ENCODE results near the gene VSTM2L.

The VSTM2L gene

DNA sequence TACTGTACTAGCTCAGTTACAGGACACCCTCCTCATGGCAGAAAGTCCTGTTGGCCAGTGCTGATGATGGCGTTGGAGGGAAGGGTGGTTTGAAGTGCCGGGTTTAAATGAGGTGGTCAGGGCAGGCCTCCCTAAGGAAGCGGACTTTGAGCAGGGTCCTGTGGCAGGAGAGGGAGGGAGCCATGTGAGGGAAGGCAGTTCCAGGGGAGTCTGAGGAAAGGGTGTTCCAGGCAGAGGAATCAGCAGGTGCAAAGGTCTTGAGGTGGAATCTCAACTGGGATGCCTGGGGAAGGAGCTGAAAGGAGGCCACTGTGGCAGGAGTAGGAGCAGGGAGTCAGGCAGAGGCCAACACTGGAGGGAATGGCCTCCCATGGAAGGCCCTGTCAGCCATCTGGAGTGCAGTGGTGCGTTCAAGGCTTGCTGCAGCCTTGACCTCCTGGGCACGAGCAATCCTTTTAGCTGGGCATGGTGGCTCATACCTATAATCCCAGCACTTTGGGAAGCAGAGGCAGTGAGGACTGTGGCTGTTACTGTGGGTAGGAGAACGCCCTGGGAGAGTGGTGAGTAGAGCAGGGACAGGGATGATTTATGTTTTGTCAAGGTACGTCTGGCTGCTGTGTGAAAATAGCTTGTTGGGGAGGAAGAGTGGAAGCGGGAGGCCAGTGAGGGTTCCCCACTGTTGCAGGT, 26.2 kb downstream of the VSTM2L start:
- no peak for DNase-seq
- 75% methylated on average over 8 of the region's 8 CpGs for WGBS (ENCODE audit: insufficient coverage)
- Histone ChIP-seq H3K4me1 (ENCODE audit: control extremely low read depth in 1 of 4, control insufficient read depth in 4 of 4, insufficient read depth in 4 of 4, low read length in 3 of 4) (no peaks in the 10 kb centered on the region), H3K9me3 (ENCODE audit: control extremely low read depth in 1 of 5, control insufficient read depth in 4 of 5, insufficient read depth in 2 of 5, low read depth in 1 of 5, low read length in 4 of 5) (no peaks in the 10 kb centered on the region), H3K27ac (ENCODE audit: insufficient read depth in 1 of 2, low read depth in 1 of 2, low read length in 2 of 2, poor library complexity in 1 of 2, severe bottlenecking in 2 of 2) (no peak overlapping the region), H3K27me3 (replicated peaks in 2 of 5; ENCODE audit: control insufficient read depth in 4 of 5, insufficient read depth in 5 of 5, low read length in 4 of 5) (peaks cover 0 to 30% (median 0%) of the 10 kb centered on the region in 5 experiments), H3K4me3 (ENCODE audit: control insufficient read depth in 1 of 7, extremely low read depth in 1 of 7, insufficient read depth in 4 of 7, low read depth in 2 of 7, low read length in 6 of 7) (no peak overlapping the region), H3K36me3 (ENCODE audit: control insufficient read depth in 4 of 4, insufficient read depth in 4 of 4, low read length in 3 of 4) (no peaks in the 10 kb centered on the region)
- CTCF ChIA-PET, result no interaction called here
- POLR2A ChIA-PET, result no interaction called here

DNA sequence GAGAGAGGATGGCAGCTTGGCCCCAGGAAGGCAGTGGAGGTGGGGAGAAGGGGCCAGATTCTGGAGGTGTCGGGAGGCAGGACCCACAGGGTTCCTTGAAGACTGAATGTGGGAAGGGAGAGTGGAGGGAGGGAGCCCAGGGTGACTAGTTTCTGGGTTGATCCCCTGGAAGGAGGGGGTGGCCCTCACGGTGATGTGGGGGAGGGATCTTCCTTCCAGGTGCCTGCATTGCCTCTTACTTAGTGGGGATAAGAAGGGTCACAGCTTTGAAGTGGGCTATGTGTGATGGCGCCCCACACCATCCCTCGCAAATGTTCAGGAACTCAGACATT, 26.7 kb downstream of the VSTM2L start:
- Histone ChIP-seq H3K4me1 (ENCODE audit: control extremely low read depth in 1 of 4, control insufficient read depth in 4 of 4, insufficient read depth in 4 of 4, low read length in 3 of 4) (no peaks in the 10 kb centered on the region), H3K36me3 (ENCODE audit: control insufficient read depth in 4 of 4, insufficient read depth in 4 of 4, low read length in 3 of 4) (no peaks in the 10 kb centered on the region), H3K4me3 (ENCODE audit: control insufficient read depth in 1 of 7, extremely low read depth in 1 of 7, insufficient read depth in 4 of 7, low read depth in 2 of 7, low read length in 6 of 7) (no peak overlapping the region), H3K27ac (ENCODE audit: insufficient read depth in 1 of 2, low read depth in 1 of 2, low read length in 2 of 2, poor library complexity in 1 of 2, severe bottlenecking in 2 of 2) (no peak overlapping the region), H3K27me3 (replicated peaks in 2 of 5; ENCODE audit: control insufficient read depth in 4 of 5, insufficient read depth in 5 of 5, low read length in 4 of 5) (peaks cover 0 to 30% (median 0%) of the 10 kb centered on the region in 5 experiments), H3K9me3 (ENCODE audit: control extremely low read depth in 1 of 5, control insufficient read depth in 4 of 5, insufficient read depth in 2 of 5, low read depth in 1 of 5, low read length in 4 of 5) (no peaks in the 10 kb centered on the region)
- ChIA-PET CTCF (no interaction called here), POLR2A (no interaction called here)
- no CpG with 5 or more reads among the region's 4 CpGs for WGBS (ENCODE audit: insufficient coverage)
- DNase-seq, result no peak

DNA sequence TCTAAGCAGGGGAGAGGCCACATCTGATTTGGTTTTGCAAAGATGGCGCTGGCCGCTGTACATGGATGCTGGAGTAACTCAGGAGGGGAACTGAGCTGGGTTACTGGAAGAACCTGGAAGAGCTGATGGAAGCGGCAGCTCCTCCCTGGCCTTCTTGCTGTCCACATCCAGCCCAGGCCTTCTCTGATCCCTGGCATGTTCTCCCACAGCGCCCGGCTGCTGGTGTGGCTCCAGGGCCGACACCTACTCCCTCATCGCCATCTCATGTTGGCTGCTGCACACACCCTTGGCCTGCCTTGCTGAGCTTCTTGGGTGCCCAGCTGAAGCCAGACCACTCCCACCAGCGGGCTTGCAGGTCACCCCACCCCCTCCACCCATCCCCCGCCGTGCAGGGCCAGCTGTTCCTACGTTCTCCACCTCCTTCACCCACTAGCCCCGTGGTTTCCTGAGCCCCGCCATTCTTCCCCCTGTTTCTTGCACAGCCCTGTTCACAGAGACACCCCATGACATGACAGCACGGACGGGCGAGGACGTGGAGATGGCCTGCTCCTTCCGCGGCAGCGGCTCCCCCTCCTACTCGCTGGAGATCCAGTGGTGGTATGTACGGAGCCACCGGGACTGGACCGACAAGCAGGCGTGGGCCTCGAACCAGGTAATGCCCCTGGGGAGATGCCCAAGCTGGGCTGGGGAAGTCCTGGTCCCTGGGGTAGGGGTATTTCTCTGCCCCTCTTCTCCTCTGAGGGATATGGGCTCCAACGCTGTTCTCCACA, 28.4 kb downstream of the VSTM2L start:
- no peak for DNase-seq
- POLR2A ChIA-PET, result no interaction called here
- Histone ChIP-seq H3K27ac (ENCODE audit: insufficient read depth in 1 of 2, low read depth in 1 of 2, low read length in 2 of 2, poor library complexity in 1 of 2, severe bottlenecking in 2 of 2) (no peak overlapping the region), H3K4me3 (ENCODE audit: control insufficient read depth in 1 of 7, extremely low read depth in 1 of 7, insufficient read depth in 4 of 7, low read depth in 2 of 7, low read length in 6 of 7) (no peak overlapping the region), H3K36me3 (ENCODE audit: control insufficient read depth in 4 of 4, insufficient read depth in 4 of 4, low read length in 3 of 4) (no peaks in the 10 kb centered on the region), H3K27me3 (replicated peaks in 2 of 5; ENCODE audit: control insufficient read depth in 4 of 5, insufficient read depth in 5 of 5, low read length in 4 of 5) (peaks cover 0 to 30% (median 0%) of the 10 kb centered on the region in 5 experiments), H3K4me1 (ENCODE audit: control extremely low read depth in 1 of 4, control insufficient read depth in 4 of 4, insufficient read depth in 4 of 4, low read length in 3 of 4) (no peaks in the 10 kb centered on the region), H3K9me3 (ENCODE audit: control extremely low read depth in 1 of 5, control insufficient read depth in 4 of 5, insufficient read depth in 2 of 5, low read depth in 1 of 5, low read length in 4 of 5) (no peaks in the 10 kb centered on the region)
- CTCF ChIA-PET, result interaction anchor here (1.3 kb wide), 1 partner anchor 7 kb away, joined by 5 read pairs; no protein-coding TSS in a partner anchor
- WGBS (ENCODE audit: insufficient coverage), result 77% methylated on average over 25 of the region's 27 CpGs

DNA sequence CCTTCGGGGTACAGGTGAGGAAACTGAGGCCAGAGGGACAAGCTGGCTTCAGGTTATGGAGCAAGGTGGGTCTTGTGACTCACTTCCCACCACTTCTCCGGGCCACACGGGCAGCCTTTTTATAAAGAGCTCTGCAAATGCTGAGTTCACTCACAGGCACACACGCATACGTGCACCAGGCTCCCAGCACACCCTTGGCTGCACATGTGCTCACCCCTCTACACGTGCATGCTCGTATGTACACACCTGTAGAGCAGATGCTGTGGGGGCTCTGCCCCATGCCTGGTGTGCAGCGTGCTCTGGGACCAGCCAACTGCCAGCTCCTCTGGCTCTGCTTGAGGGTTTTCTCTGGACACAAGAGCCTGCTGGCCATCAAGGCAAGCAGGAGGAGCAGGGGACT, 29.1 kb downstream of the VSTM2L start:
- peaks cover 0 to 30% (median 0%) of the 10 kb centered on the region in 5 experiments for H3K27me3 ChIP-seq (replicated peaks in 2 of 5; ENCODE audit: control insufficient read depth in 4 of 5, insufficient read depth in 5 of 5, low read length in 4 of 5)
- POLR2A ChIA-PET, result no interaction called here
- no peak overlapping the region for H3K27ac ChIP-seq (ENCODE audit: insufficient read depth in 1 of 2, low read depth in 1 of 2, low read length in 2 of 2, poor library complexity in 1 of 2, severe bottlenecking in 2 of 2)
- DNase-seq, result no peak
- no peaks in the 10 kb centered on the region for H3K4me1 ChIP-seq (ENCODE audit: control extremely low read depth in 1 of 4, control insufficient read depth in 4 of 4, insufficient read depth in 4 of 4, low read length in 3 of 4)
- no peaks in the 10 kb centered on the region for H3K9me3 ChIP-seq (ENCODE audit: control extremely low read depth in 1 of 5, control insufficient read depth in 4 of 5, insufficient read depth in 2 of 5, low read depth in 1 of 5, low read length in 4 of 5)
- CTCF ChIA-PET, result interaction anchor here (1.3 kb wide), 1 partner anchor 8 kb away, joined by 5 read pairs; no protein-coding TSS in a partner anchor
- H3K4me3 ChIP-seq (ENCODE audit: control insufficient read depth in 1 of 7, extremely low read depth in 1 of 7, insufficient read depth in 4 of 7, low read depth in 2 of 7, low read length in 6 of 7), result no peak overlapping the region
- WGBS (ENCODE audit: insufficient coverage), result 92% methylated on average over 8 of the region's 8 CpGs
- H3K36me3 ChIP-seq (ENCODE audit: control insufficient read depth in 4 of 4, insufficient read depth in 4 of 4, low read length in 3 of 4), result no peaks in the 10 kb centered on the region

DNA sequence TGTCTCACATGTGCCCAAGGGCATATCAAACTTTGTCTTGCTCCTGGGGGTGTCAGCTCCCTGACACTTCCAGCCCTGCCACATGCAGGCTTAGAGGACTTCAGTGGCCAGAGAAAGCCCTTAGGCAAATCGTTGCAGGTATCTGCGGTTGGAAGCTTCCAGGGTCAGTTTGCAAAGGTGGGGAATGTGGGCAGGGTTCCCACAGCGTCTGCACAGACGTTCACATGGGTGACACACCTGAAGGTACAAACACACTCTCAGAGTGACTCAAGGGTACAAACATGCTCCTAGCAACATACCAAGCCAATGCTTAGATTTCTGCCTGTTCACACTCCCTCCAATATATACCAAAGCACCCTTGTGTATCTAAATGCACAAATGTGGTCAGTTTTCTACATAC, 30.0 kb downstream of the VSTM2L start:
- Histone ChIP-seq H3K27me3 (replicated peaks in 2 of 5; ENCODE audit: control insufficient read depth in 4 of 5, insufficient read depth in 5 of 5, low read length in 4 of 5) (peaks cover 0 to 30% (median 0%) of the 10 kb centered on the region in 5 experiments), H3K9me3 (ENCODE audit: control extremely low read depth in 1 of 5, control insufficient read depth in 4 of 5, insufficient read depth in 2 of 5, low read depth in 1 of 5, low read length in 4 of 5) (no peaks in the 10 kb centered on the region), H3K4me1 (ENCODE audit: control extremely low read depth in 1 of 4, control insufficient read depth in 4 of 4, insufficient read depth in 4 of 4, low read length in 3 of 4) (no peaks in the 10 kb centered on the region), H3K4me3 (ENCODE audit: control insufficient read depth in 1 of 7, extremely low read depth in 1 of 7, insufficient read depth in 4 of 7, low read depth in 2 of 7, low read length in 6 of 7) (no peak overlapping the region), H3K36me3 (ENCODE audit: control insufficient read depth in 4 of 4, insufficient read depth in 4 of 4, low read length in 3 of 4) (no peaks in the 10 kb centered on the region), H3K27ac (ENCODE audit: insufficient read depth in 1 of 2, low read depth in 1 of 2, low read length in 2 of 2, poor library complexity in 1 of 2, severe bottlenecking in 2 of 2) (no peak overlapping the region)
- WGBS (ENCODE audit: insufficient coverage), result 69% methylated on average over 3 of the region's 4 CpGs
- no peak for DNase-seq
- ChIA-PET POLR2A (no interaction called here), CTCF (interaction anchor here (1.3 kb wide), 1 partner anchor 9 kb away, joined by 5 read pairs; no protein-coding TSS in a partner anchor)

DNA sequence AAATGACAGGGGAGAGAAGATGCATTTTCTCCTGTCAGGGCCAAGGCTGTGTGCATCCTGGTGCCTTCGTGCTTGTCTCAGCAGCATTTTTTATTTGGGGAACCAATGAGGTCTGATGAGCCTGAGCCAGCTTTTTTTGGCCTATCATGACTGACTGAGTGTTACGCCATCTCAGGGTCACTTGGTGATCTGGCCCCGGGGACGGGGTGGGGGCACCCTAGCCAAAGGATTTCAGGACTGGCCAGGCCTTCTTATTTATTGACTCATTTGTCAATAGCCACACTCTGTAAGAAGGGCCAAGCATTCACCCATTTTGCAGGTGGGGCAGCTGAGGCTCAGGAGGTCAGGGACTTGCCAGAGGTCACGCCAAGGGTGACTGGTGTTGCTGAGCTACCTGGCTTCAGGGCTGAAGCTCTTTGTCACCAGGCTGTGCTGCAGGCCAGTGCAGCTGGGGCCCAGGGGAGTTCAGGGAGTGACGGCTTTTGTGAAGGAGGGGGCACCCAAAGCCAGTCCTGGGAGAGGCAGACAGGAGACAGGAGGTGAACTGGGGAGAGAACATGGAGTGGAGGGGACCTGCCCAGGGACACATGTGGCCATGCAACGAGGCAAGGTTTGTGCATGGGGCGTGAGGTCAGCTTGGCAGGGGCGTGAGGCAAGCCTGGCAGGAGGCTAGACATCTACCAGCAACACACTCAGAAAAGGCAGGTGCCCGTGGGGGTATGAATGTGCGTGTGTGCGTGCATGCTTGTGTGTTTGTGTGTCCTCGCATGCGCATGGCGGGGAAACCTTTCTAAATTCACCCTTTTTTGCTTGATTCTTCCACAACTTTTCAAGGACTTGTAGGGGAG, 31.1 kb downstream of the VSTM2L start:
- Histone ChIP-seq H3K27me3 (replicated peaks in 2 of 5; ENCODE audit: control insufficient read depth in 4 of 5, insufficient read depth in 5 of 5, low read length in 4 of 5) (peaks cover 0 to 30% (median 0%) of the 10 kb centered on the region in 5 experiments), H3K4me1 (ENCODE audit: control extremely low read depth in 1 of 4, control insufficient read depth in 4 of 4, insufficient read depth in 4 of 4, low read length in 3 of 4) (no peaks in the 10 kb centered on the region), H3K27ac (ENCODE audit: insufficient read depth in 1 of 2, low read depth in 1 of 2, low read length in 2 of 2, poor library complexity in 1 of 2, severe bottlenecking in 2 of 2) (no peak overlapping the region), H3K4me3 (ENCODE audit: control insufficient read depth in 1 of 7, extremely low read depth in 1 of 7, insufficient read depth in 4 of 7, low read depth in 2 of 7, low read length in 6 of 7) (no peak overlapping the region), H3K36me3 (ENCODE audit: control insufficient read depth in 4 of 4, insufficient read depth in 4 of 4, low read length in 3 of 4) (no peaks in the 10 kb centered on the region), H3K9me3 (ENCODE audit: control extremely low read depth in 1 of 5, control insufficient read depth in 4 of 5, insufficient read depth in 2 of 5, low read depth in 1 of 5, low read length in 4 of 5) (no peaks in the 10 kb centered on the region)
- ChIA-PET CTCF (no interaction called here), POLR2A (no interaction called here)
- DNase-seq, result no peak
- 95% methylated on average over 15 of the region's 15 CpGs for WGBS (ENCODE audit: insufficient coverage)

All from common myeloid progenitor, CD34-positive (primary cell).